ENCODE measurements around the gene ANKRD34A. TPM values are rescaled to one million over a fixed set of nuclear protein-coding genes. Genes with fewer than 3 reads are reported as not detected.

Gene ANKRD34A
- total and polyA plus RNA-seq, 2 of the 13 experiments (the other 11 are each of a cell fraction or from before 2014, with no cell fraction given): 0.05 to 0.07 TPM

DNA sequence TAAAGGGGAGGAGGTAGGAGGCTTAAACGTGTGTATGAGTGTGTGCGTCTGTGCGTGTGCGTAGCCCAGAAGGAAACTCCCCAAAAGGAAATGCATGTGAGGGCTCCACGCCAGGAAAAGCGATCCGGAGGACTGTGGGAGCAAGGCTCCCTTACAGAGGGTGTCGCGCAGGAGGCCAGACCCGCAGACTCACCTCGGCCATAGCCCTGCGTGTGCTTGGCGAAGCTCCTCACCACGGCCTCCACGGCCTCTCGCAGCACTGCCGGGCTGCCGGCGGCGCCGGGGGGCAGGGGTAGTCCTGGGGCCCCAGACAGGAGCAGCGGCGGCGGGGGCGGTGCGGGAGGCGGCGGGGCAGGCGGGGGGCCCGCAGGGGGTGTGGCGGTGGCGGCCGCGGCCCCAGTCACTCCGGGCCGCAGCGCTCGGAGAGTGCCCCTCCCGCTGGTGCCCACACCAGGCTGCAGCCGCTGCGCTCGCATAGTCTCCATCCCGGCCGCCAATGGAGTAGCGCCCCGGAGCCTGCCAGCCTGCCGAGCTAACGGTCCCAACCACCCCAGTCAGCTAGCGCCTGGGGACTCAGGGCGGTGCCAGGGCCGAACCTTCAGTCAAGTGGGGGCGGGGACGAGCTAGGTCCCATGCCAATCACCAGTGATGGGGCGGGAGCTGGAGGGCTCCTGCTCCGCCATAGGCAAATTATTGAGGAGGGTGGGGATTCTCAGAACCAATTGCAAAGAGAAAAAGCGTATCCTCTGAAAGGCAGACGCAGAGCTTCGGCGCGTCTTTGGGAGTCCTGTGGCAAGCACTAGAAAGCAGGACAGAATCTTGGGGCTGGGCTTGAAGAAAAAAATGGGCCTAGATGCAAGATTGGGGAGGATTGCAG is 6.7 kb downstream of the ANKRD34A start, which contains the start of gene LIX1L (continued):
- TF ChIP-seq TBL1XR1 (IDR thresholded peaks at IDR 0.05; ENCODE audit: borderline replicate concordance, low read length, partially characterized antibody): peak; percentile 31
- TF ChIP-seq HNRNPL (IDR thresholded peaks at IDR 0.05; ENCODE audit: low read depth, low read length): peak; percentile 91
- no peak for TF ChIP-seq ZNF670 (CRISPR knock-in tag; IDR thresholded peaks at IDR 0.05; ENCODE audit: borderline replicate concordance)
- TF ChIP-seq, protein P1, sequence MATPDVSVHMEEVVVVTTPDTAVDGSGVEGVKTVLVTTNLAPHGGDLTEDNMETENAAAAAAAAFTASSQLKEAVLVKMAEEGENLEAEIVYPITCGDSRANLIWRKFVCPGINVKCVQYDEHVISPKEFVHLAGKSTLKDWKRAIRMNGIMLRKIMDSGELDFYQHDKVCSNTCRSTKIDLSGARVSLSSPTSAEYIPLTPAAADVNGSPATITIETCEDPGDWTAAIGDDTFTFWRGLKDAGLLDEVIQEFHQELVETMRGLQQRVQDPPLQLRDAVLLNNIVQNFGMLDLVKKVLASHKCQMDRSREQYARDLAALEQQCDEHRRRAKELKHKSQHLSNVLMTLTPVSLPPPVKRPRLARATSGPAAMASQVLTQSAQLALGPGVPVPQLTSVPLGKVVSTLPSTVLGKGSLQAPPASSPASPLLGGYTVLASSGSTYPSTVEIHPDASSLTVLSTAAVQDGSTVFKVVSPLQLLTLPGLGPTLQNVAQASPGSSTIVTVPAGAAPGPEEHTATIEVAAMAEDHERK (CRISPR knock-in tag; IDR thresholded peaks at IDR 0.05; ENCODE audit: low read depth): no peak
- TF ChIP-seq, protein P2, sequence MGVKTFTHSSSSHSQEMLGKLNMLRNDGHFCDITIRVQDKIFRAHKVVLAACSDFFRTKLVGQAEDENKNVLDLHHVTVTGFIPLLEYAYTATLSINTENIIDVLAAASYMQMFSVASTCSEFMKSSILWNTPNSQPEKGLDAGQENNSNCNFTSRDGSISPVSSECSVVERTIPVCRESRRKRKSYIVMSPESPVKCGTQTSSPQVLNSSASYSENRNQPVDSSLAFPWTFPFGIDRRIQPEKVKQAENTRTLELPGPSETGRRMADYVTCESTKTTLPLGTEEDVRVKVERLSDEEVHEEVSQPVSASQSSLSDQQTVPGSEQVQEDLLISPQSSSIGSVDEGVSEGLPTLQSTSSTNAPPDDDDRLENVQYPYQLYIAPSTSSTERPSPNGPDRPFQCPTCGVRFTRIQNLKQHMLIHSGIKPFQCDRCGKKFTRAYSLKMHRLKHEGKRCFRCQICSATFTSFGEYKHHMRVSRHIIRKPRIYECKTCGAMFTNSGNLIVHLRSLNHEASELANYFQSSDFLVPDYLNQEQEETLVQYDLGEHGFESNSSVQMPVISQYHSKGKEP (CRISPR knock-in tag; IDR thresholded peaks at IDR 0.05): no peak
- TF ChIP-seq, protein P3, sequence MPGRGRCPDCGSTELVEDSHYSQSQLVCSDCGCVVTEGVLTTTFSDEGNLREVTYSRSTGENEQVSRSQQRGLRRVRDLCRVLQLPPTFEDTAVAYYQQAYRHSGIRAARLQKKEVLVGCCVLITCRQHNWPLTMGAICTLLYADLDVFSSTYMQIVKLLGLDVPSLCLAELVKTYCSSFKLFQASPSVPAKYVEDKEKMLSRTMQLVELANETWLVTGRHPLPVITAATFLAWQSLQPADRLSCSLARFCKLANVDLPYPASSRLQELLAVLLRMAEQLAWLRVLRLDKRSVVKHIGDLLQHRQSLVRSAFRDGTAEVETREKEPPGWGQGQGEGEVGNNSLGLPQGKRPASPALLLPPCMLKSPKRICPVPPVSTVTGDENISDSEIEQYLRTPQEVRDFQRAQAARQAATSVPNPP (CRISPR knock-in tag; IDR thresholded peaks at IDR 0.05): no peak
- TF ChIP-seq, protein P4, sequence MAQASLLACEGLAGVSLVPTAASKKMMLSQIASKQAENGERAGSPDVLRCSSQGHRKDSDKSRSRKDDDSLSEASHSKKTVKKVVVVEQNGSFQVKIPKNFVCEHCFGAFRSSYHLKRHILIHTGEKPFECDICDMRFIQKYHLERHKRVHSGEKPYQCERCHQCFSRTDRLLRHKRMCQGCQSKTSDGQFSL (CRISPR knock-in tag; IDR thresholded peaks at IDR 0.05): no peak
- no peak for TF ChIP-seq ZBTB3 (CRISPR knock-in tag; IDR thresholded peaks at IDR 0.05; ENCODE audit: borderline replicate concordance, low read depth)
- TF ChIP-seq ZNF354B (CRISPR knock-in tag; IDR thresholded peaks at IDR 0.05): no peak; the same call in 1 of the 2 replicates
- TF ChIP-seq, protein P5, sequence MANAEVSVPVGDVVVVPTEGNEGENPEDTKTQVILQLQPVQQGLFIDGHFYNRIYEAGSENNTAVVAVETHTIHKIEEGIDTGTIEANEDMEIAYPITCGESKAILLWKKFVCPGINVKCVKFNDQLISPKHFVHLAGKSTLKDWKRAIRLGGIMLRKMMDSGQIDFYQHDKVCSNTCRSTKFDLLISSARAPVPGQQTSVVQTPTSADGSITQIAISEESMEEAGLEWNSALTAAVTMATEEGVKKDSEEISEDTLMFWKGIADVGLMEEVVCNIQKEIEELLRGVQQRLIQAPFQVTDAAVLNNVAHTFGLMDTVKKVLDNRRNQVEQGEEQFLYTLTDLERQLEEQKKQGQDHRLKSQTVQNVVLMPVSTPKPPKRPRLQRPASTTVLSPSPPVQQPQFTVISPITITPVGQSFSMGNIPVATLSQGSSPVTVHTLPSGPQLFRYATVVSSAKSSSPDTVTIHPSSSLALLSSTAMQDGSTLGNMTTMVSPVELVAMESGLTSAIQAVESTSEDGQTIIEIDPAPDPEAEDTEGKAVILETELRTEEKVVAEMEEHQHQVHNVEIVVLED (CRISPR knock-in tag; IDR thresholded peaks at IDR 0.05; ENCODE audit: borderline replicate concordance): no peak; the same call in 1 of the 2 replicates
- TF ChIP-seq, protein P6, sequence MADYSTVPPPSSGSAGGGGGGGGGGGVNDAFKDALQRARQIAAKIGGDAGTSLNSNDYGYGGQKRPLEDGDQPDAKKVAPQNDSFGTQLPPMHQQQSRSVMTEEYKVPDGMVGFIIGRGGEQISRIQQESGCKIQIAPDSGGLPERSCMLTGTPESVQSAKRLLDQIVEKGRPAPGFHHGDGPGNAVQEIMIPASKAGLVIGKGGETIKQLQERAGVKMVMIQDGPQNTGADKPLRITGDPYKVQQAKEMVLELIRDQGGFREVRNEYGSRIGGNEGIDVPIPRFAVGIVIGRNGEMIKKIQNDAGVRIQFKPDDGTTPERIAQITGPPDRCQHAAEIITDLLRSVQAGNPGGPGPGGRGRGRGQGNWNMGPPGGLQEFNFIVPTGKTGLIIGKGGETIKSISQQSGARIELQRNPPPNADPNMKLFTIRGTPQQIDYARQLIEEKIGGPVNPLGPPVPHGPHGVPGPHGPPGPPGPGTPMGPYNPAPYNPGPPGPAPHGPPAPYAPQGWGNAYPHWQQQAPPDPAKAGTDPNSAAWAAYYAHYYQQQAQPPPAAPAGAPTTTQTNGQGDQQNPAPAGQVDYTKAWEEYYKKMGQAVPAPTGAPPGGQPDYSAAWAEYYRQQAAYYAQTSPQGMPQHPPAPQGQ (CRISPR knock-in tag; IDR thresholded peaks at IDR 0.05; ENCODE audit: borderline replicate concordance): no peak
- TF ChIP-seq NFYB (CRISPR knock-in tag; IDR thresholded peaks at IDR 0.05): peak; percentile 81
- TF ChIP-seq SPEN (CRISPR knock-in tag; IDR thresholded peaks at IDR 0.05; ENCODE audit: low read depth): no peak
- no peak for TF ChIP-seq ZNF30 (CRISPR knock-in tag; IDR thresholded peaks at IDR 0.05)
- 0 out of 2 replicates have a peak, but pooled peaks have one; percentile 45 for TF ChIP-seq ZNF264 (CRISPR knock-in tag; IDR thresholded peaks at IDR 0.05)
- TF ChIP-seq, protein P7, sequence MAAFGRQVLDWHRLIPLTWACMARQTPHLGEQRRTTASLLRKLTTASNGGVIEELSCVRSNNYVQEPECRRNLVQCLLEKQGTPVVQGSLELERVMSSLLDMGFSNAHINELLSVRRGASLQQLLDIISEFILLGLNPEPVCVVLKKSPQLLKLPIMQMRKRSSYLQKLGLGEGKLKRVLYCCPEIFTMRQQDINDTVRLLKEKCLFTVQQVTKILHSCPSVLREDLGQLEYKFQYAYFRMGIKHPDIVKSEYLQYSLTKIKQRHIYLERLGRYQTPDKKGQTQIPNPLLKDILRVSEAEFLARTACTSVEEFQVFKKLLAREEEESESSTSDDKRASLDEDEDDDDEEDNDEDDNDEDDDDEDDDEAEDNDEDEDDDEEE (CRISPR knock-in tag; IDR thresholded peaks at IDR 0.05): no peak
- TF ChIP-seq ZNF605 (CRISPR knock-in tag; IDR thresholded peaks at IDR 0.05): no peak
